ENCODE results near the gene USP5.
"Not testable (repeated sequence)": the region's sequence is repeated elsewhere in the genome, so short reads cannot be mapped to it uniquely, and the experiment has no call there.

Gene USP5

DNA sequence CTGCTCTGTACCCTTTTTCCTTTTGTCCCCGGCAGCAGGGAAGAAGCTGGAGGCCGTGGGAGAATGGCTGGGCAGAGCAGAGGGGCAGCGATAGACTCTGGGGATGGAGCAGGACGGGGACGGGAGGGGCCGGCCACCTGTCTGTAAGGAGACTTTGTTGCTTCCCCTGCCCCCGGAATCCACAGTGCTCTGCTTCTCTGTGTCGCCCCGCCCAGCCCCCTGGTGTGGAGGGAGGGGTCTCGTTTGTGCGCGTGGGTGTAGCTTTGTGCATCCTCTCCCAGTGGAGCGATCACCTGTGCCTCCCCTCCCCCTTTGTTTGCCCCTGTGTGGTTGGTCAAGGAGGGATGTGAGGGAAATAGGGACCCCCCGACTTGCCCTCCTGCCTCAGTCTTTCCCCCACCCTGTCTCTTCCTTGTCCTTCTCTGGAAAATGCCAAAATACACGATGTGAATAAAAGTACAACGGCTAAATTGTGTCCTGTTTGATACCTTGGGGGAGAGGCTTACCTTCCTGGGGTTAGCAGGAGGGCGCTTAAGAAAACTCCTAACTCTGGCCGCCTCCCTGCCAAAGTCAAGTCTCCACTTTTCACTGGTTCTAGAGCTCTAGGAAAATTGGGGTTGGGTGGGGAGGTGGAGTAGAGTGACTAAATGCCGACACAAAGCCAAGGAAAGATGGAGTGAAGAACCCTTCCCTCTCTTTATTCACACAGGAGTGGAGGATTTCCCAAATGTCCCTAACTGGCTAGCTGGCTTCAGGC lies 14.4 kb downstream of the USP5 start:
- DNase-seq (ENCODE audit: low read depth): no peak

DNA sequence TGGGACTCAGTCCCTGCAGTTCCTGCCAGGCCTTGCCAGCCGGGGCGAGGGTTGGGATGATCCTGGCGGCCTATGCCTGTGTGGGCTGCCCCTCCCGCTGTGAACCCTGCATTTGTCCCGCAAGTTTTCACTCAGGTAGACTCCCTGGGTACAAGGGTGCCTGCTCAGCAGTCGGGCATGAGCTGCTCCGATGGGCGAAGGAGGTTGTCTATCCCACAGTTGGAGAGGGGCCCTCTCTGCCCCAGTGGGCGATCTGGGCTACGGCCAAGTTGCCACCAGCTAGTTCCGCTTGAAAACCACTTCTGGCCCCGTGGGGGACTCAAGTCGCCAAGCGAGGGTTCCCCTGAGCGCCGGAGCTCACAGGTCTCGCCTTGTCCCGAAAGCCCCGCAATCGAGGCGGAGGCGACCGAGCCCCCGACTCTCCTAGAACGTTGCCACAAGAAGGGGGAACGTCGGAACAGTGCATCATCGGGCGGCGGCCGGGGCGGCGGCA lies 15.0 kb downstream of the USP5 start:
- no peak for DNase-seq (ENCODE audit: low read depth)

DNA sequence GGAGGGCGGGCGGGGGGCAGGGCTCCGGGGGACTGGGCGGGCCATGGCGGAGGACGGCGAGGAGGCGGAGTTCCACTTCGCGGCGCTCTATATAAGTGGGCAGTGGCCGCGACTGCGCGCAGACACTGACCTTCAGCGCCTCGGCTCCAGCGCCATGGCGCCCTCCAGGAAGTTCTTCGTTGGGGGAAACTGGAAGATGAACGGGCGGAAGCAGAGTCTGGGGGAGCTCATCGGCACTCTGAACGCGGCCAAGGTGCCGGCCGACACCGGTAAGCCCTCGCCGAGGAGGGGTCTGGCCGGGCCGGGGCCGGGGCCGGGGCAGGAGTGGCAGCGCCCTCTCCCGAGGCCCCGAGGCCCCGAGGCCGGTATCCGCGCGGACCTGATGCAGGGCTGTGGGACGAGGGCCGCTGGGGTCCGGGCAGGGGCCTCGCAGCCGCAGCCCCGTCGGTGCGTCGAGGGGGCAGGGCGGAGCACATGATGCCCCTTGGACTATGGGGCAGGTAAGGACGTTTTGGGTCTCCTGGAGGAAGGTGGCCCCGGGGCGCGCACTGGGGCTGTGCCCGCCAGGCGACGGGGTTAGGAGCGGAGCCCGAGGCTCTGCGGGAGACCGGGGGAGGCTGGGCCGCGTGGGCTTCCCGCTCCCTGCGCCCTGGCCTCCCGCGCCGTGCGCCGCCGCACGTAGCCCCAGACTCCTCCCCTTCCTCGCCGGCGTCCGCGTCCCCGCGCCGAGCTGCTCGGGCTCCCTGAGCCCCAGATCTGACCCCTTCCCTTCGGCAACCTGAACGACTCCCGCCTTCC lies 15.7 kb downstream of the USP5 start, which contains the start of gene TPI1:
Gene TPI1, plus strand, starts transcription at position 119 of the 798 bp plus-strand sequence. Its CDS starts 36 bp downstream, at position 155.
- DNase-seq (ENCODE audit: low read depth): peak; percentile 72

DNA sequence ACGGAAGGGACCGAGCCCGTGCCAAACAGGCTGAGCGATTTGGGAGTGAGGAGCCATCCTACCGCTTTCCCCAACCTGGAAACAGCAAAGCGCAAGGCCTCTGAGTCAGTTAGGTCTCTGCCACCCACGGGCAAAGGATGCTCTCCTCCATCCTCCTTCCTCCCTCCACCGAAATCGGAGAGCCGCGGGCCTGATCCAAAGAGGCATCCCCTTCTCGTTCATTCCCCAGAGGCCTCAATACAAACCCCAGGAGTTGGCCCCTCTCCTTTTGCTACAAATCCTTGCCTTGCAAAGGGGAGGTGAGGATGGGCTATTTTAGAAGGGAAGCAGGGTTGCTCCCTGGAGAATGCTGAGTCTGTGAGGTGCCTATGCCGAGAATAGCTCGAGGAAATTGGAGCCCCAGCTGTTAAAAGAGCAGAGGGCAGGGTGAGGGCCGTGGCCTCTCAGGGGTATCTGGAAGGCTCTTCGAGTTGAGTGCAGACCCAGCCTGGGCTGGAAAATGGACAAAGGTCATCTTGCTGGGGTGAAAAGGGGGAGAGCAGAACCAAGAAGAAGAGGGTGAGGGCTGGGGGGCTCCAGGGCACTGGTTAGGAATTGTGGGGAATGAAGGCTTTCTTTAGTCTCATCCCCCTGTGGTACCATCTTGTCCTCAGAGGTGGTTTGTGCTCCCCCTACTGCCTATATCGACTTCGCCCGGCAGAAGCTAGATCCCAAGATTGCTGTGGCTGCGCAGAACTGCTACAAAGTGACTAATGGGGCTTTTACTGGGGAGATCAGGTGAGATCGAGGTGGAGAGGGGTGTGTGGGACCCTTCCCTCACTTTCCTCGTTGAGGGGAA lies 16.5 kb downstream of the USP5 start:
- no peak for DNase-seq (ENCODE audit: low read depth)

DNA sequence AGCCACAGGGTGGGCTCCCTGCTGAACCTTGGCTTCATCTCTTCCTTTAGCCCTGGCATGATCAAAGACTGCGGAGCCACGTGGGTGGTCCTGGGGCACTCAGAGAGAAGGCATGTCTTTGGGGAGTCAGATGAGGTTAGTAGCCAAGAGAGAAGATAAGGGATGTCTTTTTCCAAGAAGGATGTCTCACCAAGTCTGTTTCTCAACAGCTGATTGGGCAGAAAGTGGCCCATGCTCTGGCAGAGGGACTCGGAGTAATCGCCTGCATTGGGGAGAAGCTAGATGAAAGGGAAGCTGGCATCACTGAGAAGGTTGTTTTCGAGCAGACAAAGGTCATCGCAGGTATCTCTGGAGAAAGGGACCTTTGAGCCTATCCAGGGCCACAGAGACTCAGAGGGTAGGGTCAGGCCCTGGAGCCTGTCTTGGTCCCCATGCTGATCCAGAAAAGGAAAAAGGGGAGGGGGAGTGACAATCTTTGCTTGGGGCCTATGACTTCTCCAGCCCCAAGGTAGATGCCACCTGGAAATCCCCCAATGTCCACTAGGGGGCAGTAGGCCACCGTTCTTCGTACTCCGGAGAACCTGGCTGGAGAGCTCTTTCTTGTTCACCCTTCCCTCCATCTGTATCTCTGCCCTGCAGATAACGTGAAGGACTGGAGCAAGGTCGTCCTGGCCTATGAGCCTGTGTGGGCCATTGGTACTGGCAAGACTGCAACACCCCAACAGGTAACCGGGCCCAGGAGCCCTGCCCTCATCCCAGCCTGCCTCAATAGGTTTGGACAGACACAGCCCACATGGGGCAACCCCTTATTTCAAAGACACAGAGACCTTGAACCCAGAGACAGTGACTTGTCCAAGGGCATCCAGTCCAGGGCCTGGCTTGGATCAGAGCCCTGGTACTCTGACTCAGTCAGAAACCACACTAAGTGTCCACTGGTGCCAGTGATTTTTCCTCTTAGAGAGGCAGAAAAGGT lies 17.4 kb downstream of the USP5 start:
- peak; percentile 72 for DNase-seq (ENCODE audit: low read depth)

DNA sequence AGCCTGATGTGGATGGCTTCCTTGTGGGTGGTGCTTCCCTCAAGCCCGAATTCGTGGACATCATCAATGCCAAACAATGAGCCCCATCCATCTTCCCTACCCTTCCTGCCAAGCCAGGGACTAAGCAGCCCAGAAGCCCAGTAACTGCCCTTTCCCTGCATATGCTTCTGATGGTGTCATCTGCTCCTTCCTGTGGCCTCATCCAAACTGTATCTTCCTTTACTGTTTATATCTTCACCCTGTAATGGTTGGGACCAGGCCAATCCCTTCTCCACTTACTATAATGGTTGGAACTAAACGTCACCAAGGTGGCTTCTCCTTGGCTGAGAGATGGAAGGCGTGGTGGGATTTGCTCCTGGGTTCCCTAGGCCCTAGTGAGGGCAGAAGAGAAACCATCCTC lies 18.4 kb downstream of the USP5 start:
- not testable (repeated sequence) for DNase-seq (ENCODE audit: low read depth)

DNA sequence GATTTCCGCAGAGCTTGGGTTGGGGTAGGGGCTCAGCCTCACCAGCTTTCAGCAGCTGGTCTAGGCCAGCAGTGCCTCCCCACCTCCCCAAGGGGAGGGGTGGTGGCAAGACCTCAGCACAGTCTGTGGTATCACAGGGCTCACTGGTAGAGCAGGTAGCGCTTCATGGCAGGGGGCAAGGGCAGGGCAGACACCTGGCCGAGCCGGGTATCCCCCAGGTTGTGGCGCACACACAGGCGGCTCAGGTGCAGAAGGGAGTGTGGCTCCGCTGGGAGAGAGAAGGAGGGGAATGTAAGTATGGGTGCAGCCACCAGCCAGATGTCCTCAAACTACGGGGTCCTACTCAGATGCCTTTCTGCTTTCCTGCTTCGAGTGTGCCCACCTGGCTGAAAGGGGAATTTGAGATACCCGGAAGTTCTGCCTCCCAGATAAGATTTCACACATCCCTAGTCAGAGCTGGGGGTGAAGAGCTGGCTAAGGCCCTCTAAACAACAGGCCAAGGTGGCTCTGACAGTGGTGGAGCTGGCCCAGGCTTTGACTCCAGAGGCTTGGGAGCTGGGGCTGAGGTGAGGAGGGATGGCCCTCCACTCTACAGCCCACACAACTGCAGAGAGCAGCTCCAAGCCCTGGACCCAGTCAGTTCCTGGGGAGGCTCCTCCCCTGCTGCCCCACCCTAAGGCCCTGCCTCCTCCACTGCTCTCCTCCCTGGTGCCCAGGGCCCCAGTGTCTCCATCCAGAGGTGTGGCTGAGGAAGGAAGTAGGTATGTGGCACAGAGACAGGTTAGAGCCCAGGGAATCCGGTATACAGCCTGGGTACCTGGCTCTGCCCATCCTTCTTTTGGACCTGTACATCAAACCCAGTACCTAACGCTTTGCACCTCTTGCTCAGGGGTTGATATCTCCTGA lies 19.4 kb downstream of the USP5 start:
- no peak for DNase-seq (ENCODE audit: low read depth)

DNA sequence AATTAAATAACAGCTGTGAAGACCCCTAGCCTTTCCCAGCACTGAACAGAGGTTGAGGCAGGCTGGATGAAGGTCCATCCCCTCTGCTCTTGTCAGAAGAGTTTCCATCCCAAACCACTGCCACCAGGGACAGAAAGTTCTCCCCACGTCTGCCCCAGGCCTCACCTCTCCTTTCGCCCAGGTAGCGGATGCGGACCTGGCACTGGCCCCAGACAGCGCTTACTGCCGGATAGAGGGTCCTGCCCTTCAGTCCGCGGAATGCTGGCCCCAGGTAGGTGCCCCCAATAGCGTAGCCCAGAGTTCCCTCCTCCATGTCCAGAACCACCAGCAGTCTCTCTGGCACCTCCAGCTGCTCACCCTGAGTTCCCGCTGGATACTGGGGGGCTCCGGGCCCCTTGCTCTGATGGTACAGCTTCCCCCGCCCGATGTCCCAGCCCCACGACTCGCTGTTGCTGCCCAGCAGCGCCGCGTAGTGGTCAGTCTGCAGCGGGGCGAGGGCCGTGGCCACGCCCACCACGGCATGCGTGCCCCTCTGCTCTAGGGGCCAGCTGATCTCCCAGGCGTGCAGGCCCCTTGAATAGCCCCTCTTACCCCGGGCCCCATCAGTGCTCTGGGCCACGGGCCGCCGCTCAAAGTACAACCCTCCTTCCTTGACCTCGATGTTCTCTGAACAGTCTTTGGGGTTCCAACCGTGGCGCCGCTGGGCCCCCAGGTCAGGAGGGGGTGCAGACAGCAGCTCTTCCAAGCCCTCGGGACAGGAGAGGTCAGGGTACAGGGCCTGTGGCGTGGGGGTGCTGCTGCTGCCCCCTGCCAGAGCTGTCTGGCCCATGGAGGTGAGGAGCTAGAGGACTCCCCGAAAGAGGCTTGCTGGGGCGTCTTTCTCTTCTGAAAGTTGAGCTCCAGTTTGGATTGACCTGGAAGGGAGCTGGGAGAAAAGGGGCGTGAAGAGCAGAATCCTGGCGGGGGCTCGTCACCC lies 20.4 kb downstream of the USP5 start:
- DNase-seq (ENCODE audit: low read depth): peak; percentile 82

DNA sequence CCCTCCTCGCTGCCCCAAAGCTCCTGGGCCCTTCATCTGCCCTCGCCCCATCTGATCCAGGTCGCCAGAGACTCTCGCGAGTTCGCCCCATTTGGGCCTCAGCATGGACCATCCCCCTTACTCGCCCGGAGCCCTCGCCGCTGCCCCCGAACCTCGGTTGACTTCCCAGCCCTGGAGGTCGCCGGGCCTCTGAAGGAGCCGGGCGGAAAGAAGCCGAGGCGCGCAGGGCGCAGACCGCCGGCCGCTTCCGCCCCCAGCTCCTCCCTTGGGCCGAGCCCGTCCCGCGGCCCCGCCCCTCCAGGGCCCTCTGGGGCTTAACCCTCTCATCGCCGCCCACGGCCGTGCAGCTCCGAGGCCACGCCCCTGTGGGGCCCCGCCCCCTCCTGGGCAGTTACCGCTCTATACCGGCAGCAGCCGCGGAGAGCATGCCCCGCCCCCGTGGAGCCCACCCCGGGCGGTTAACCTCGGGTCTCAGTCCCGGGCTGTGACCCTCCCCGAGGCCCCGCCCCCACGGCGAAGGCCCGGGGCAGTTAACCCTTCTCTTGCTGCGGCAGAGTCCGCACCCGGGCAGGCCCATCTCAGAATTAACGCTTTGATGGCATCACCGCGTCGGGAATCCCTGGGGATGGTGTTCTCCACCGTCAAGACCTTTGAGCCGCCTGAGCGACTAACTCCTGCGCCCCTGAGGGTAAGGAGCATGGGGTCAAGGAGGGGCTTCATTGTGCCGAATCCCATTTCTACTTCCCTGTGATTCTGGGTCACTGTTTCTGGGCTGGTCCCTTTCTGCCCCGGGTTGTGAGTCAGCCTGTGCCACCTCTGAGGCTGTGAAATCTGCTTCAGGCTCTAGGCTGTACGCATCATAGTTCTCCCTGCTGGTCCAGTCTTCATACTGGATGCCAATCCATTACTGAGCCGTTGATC lies 21.4 kb downstream of the USP5 start, which contains the start of gene SPSB2:
Gene SPSB2, minus strand, starts transcription at position 210 of the 921 bp plus-strand sequence. CDS start 402 bp downstream, outside the sequence.
- DNase-seq (ENCODE audit: low read depth): peak; percentile 99

DNA sequence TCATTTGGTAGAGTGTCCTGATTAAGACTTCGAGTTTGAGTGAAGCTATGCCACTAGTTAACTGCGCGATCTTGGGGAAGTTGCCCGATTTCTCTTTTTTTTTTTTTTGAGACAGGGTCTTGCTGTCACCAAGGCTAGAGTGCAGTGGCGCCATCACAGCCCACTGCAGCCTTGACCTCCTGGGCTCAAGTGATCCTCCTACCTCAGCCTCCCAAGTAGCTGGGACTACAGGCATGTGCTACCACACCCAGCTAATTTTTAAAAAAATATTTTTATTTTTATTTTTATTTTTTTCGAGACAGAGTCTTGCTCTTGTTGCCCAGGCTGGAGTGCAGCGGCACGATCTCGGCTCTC lies 22.0 kb downstream of the USP5 start:
- DNase-seq (ENCODE audit: low read depth): not testable (repeated sequence)

DNA sequence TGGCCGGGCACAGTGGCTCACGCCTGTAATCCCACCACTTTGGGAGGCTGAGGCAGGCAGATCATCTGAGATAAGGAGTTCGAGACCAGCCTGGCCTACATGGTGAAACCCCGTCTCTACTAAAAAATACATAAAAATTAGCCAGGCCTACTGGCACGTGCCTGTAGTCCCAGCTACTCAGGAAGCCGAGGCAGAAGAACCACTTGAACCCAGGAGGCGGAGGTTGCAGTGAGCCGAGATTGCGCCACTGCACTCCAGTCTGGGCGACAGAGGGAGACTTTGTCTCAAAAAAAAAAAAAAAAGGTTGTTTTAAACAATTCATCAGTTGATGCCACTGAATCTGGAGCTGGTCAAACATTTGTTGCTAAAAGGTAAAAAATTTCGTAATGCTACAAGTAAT lies 27.9 kb downstream of the USP5 start:
- DNase-seq (ENCODE audit: low read depth): not testable (repeated sequence)

DNA sequence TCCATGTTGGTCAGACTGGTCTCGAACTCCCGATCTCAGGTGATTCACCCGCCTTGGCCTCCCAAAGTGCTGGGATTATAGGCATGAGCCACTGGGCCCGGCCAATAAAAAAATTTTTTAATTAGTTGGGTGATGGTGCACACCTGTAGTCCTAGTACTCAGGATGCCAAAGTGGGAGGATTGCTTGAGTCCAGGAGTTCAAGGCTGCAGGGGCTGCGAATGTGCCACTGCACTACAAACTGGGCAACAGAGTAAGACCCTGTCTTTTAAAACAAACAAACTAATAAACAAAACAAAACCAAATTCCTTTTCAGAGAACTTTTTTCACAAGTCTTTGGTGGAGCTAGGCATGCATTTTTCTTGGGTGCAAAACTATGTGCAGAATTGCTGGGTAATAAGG lies 31.3 kb downstream of the USP5 start:
- DNase-seq (ENCODE audit: low read depth): no peak

DNA sequence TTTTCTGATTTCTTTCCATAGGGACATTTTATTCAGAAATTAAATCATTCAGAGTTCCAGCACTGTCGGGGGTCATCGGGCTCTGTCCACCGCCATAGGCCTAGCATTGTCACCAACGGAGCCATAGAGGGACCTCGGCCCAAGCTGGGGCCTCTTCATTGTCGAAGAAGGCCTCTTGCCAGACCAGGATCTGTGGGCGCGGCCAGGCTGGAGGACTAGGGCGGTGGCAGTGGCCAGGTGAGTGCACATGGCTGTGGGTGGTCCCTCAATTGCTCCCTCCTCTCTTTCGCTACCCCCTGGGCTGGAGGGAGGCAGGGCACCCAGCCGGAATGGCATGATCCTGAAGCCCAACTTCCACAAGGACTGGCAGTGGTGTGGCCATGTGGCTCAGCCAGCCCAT lies 31.7 kb downstream of the USP5 start:
- no peak for DNase-seq (ENCODE audit: low read depth)

DNA sequence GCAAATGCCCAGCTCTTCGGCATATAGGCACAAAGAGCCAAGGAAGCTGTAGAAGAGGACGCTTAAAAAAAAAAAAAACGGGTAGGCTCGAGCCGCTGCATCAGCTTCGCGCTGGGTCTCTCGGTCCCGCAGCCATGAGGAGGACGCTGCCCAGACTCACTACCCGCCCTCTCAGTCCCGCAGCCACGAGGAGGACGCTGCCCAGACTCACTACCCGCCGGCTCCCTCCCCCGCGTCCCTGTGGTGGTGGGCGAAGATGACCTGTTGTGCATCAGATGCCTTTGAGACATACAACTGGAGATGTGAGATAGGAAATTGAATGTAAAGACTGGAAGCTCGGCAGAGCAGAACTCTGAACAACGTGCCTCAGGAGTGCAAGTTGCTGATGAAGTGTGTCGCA lies 32.6 kb downstream of the USP5 start:
- no peak for DNase-seq (ENCODE audit: low read depth)

DNA sequence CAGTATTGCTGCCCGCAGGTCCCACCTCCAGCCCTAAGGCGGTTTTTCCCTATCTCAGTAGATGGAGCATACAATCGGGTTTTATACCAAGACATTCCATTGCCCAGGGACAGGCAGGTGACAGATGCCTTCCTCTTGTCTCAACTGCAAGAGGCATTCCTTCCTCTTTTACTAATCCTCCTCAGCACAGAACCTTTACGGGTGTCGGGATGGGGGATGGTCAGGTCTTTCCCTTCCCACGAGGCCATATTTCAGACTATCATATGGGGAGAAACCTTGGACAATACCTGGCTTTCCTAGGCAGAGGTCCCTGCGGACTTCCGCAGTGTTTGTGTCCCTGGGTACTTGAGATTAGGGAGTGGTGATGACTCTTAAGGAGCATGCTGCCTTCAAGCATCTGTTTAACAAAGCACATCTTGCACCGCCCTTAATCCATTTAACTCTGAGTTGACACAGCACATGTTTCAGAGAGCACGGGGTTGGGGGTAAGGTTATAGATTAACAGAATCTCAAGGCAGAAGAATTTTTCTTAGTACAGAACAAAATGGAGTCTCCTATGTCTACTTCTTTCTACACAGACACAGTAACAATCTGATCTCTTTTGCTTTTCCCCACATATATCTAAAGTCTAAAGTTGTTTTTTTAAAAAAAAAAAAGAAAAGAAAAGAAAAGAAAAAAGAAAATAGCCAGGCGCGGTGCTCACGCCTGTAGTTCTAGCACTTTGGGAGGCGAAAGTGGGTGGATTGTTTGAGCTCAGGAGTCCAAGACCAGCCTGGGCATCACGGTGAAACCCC lies 34.5 kb downstream of the USP5 start:
- not testable (repeated sequence) for DNase-seq (ENCODE audit: low read depth)

DNA sequence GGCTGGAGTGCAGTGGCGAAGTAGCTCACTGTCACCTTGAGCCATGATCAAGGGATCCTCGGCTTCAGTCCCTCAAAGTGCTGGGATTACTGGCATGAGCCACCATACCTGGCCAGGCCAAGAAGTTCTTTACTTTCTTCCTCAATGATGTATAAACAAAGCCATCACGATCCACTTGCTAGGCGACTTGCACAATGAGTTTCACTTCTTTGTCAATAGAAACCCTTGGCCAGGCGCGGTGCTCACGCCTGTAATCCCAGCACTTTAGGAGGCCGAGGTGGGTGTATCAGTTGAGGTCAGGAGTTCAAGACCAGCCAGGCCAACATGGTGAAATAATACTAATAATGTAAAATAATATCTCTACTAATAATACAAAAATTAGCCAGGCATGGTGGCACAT lies 35.5 kb downstream of the USP5 start:
- no peak for DNase-seq (ENCODE audit: low read depth)

DNA sequence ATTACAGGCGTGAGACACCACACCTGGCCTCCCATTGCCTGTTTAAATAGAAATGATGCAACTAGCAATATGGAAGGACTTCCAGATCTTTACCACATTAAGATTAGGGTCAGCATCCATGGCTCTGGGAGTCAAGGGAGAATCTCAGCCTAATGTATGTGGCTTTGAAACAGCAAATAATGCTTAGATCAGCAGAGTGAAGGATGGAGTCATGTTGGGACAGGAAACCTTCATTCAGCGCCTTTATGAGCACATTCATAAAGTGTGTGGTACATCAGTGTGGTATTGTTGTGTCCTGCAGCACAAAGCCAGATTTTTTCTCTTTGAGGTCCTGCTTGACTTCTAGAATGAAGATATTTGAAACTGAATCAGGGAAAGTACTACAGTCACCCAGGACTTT lies 36.4 kb downstream of the USP5 start:
- DNase-seq (ENCODE audit: low read depth): no peak
